H1 (cell line): ENCODE data around the gene INTS6.

Experiments used
- YY1 ChIP-seq: IDR thresholded peaks from 2 replicates; pipeline ENCODE4 v1.6.1; 2011; ENCODE audit warnings: low read depth, mild to moderate bottlenecking, low read length
- TF ChIP-seq, protein P1 (sequence below), 3 experiments: IDR thresholded peaks; 1 replicate in 2 of 3; 2 replicates in 1 of 3; pipeline versions ENCODE4 v1.5.1 to v1.6.1; 2011; ENCODE audit warnings: low read length in 3 of 3, mild to moderate bottlenecking in 3 of 3, inconsistent platforms in 2 of 3, low read depth in 1 of 3, moderate library complexity in 1 of 3; ENCODE audit not compliant: insufficient read depth in 1 of 3; ENCODE audit errors: control extremely low read depth in 1 of 3

DNA sequence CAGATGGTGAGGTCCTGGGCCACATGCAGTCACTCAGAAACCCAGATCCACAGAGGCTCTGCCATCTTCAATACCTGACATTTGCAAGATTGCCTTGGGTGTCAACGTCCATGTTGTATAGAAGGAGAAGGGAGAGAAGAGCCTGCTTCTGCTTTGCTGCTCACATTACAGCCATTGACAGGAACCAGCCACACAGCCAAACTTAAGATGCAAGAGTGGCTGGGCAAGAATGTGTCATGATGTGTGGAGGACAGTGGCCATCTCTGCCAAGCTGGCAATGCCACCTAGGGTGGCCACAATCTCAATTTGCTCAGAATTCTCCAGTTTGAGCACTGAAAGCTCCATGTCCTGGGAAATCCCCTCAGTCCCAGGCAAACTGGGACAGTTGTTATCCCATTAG is 139.2 kb downstream of the INTS6 start:
- no peak for TF ChIP-seq YY1
- TF ChIP-seq, protein P1, sequence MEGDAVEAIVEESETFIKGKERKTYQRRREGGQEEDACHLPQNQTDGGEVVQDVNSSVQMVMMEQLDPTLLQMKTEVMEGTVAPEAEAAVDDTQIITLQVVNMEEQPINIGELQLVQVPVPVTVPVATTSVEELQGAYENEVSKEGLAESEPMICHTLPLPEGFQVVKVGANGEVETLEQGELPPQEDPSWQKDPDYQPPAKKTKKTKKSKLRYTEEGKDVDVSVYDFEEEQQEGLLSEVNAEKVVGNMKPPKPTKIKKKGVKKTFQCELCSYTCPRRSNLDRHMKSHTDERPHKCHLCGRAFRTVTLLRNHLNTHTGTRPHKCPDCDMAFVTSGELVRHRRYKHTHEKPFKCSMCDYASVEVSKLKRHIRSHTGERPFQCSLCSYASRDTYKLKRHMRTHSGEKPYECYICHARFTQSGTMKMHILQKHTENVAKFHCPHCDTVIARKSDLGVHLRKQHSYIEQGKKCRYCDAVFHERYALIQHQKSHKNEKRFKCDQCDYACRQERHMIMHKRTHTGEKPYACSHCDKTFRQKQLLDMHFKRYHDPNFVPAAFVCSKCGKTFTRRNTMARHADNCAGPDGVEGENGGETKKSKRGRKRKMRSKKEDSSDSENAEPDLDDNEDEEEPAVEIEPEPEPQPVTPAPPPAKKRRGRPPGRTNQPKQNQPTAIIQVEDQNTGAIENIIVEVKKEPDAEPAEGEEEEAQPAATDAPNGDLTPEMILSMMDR (IDR thresholded peaks at IDR 0.05; ENCODE audit: control extremely low read depth in 1 of 3, insufficient read depth in 1 of 3, low read depth in 1 of 3, low read length in 3 of 3), result no peak
